Mammary epithelial cell (primary cell): ENCODE data around the gene FTCDNL1.
A peak's percentile ranks its signal among the peaks of the same experiment; 100 is the strongest.

Source experiments
- CTCF ChIP-seq, 2 donors: IDR thresholded peaks in 1 of 2; conservative IDR thresholded peaks in 1 of 2; 2 replicates each; pipeline ENCODE4 v1.5.1; 2011 to 2012; ENCODE audit warnings: inconsistent platforms in 2 of 2, low read length in 2 of 2, mild to moderate bottlenecking in 2 of 2, control low read depth in 1 of 2, low read depth in 1 of 2; ENCODE audit not compliant: insufficient read depth in 1 of 2; ENCODE audit errors: extremely low read depth in 1 of 2
- EZH2 ChIP-seq: IDR thresholded peaks from 2 replicates; pipeline ENCODE4 v1.6.1; 2012; ENCODE audit warnings: low read length, inconsistent platforms, borderline replicate concordance

GRCh38 chr2:199850718-199851500, at the start of gene FTCDNL1:
- TF ChIP-seq CTCF (conservative IDR thresholded peaks at IDR 0.05 in 1 of 2, IDR thresholded peaks at IDR 0.05 in 1 of 2; ENCODE audit: extremely low read depth in 1 of 2, insufficient read depth in 1 of 2, low read depth in 1 of 2, low read length in 2 of 2) (peak; percentile 29 to 59), EZH2 (no peak)
